Measurements from ENCODE around the gene SPO11.
"Not testable (repeated sequence)": the region's sequence is repeated elsewhere in the genome, so short reads cannot be mapped to it uniquely, and the experiment has no call there.

SPO11 gene

DNA sequence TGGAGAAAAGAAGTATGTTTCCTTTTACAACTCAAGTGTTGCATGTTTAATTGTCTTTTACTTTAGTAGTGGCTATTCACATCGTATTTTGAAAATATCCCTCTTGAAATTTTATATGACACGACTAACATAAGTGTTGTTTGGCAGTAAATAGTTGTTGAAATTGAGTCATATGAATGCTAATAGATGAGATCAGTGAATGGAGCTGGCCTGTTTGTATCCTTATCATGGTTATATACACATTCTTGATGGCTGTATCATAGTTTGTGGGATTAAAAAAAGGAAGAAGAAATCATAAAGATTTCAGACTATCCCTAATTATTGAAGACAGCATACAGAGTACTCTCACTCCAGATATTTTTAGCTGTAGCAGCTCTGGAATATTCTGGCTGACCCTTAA lies 13.2 kb downstream of the SPO11 start:
- DNase-seq = peak; percentile 16

DNA sequence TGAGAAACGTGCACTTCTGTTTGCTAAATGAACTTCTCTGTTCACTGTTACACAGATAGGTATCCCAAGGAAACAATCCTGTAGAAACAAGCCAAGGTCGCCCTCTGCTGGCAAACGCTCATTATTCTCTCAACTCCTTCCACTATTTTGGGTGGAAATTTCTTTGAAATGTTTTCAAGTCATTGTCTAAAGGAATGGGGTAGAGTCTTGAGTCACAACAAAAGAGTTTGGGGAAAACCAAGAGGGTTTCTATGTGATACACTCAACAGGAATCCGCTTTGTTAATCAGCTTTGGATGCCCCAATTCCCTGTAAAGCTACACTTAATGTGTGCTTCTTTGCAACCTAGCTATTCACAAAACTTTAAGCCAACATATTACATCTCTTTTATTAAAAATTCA lies 16.9 kb downstream of the SPO11 start:
- DNase-seq = peak; percentile 73

DNA sequence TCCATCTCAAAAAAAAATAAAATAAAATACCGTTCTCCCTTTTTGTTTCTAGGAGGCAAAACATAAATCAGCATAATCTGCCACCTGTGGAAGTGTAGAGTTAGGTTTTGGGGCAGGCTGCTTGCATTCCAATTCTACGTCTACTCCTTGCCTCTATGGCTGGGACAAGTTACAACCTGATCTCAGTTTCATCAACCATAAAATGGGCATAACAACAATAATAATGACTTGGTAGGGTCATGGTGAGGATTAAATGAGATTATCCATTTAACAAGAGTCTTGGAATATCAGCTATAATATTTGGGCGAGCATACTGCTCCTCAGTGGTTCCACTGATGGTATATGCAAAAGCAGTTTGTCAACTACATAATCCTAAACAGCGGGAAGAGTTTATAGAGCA lies 17.8 kb downstream of the SPO11 start:
- no peak for DNase-seq

DNA sequence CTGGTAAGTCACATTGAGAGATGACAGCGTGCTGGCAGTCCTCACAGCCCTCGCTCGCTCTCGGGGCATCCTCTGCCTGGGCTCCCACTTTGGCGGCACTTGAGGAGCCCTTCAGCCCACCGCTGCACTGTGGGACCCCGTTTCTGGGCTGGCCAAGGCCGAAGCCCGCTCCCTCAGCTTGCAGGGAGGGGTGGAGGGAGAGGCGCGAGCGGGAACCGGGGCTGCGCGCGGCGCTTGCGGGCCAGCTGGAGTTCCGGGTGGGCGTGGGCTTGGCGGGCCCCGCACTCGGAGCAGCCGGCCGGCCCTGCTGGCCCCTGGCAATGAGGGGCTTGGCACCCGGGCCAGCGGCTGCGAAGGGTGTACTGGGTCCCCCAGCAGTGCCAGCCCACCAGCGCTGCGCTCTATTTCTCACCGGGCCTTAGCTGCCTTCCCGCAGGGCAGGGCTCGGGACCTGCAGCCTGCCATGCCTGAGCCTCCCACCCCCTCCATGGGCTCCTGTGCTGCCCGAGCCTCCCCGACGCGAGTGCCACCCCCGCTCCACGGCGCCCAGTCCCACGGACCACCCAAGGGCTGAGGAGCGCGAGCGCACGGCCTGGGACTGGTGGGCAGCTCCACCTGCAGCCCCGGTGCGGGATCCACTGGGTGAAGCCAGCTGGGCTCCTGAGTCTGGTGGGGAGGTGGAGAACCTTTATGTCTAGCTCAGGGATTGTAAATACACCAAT lies 18.8 kb downstream of the SPO11 start:
- DNase-seq = not testable (repeated sequence)

DNA sequence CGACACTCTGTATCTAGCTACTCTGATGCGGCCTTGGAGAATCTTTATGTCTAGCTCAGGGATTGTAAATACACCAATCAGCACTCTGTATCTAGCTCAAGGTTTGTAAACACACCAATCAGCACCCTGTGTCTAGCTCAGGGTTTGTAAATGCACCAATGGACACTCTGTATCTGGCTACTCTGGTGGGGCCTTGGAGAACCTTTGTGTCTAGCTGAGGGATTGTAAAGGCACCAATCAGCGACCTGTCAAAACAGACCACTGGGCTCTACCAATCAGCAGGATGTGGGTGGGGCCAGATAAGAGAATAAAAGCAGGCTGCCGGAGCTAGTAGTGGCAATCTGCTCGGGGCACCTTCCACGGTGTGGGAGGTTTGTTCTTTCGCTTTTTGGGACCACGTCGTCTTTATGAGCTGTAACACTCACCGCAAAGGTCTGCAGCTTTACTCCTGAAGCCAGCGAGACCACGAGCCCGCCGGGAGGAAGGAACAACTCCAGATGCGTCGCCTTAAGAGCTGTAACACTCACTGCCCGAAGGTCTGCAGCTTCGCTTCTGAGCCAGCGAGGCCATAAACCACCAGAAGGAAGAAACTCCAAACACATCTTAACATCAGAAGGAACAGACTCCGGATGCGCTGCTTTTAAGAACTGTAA lies 19.4 kb downstream of the SPO11 start:
- DNase-seq = not testable (repeated sequence)

DNA sequence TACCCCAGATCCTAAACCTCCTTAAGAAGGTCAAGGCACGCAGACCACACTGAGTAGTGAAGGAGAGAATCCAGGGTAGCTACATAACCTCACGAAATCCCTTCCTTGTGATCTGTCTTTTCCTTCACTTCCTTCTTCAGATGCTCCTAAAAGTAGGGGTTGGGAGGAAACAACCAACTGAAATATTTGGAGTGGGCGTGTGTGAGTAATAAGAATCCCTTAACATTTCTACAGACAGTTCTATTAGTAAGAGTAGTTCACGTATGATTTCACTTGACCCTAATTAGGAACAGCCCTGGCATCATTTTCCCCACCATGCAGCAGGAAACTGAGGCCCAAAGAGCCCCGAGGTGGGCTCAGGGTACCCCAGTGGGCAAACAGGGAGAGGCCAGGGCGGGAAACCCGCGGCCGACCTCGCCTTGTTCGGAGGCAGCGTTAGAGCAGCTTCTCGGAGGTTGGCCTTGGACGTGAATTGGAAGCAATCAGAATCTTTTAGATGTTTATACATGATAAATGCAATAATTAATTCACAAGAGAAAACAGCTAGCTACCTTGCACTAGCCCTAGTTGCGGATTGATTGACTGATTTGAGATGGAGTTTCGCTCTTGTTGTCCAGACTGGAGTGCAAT lies 20.6 kb downstream of the SPO11 start:
- DNase-seq = no peak

DNA sequence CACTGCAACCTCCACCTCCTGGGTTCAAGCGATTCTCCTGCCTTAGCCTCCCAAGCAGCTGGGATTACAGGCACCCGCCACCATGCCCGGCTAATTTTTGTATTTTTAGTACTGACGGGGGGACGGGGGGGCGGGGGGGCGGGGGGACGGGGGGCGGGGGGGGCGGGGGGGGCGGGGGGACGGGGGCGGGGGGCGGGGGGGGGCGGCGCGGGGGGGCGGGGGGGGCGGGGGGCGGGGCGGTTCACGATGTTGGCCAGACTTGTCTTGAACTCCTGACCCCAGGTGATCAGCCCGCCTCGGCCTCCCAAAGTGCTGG lies 21.1 kb downstream of the SPO11 start:
- not testable (repeated sequence) for DNase-seq

DNA sequence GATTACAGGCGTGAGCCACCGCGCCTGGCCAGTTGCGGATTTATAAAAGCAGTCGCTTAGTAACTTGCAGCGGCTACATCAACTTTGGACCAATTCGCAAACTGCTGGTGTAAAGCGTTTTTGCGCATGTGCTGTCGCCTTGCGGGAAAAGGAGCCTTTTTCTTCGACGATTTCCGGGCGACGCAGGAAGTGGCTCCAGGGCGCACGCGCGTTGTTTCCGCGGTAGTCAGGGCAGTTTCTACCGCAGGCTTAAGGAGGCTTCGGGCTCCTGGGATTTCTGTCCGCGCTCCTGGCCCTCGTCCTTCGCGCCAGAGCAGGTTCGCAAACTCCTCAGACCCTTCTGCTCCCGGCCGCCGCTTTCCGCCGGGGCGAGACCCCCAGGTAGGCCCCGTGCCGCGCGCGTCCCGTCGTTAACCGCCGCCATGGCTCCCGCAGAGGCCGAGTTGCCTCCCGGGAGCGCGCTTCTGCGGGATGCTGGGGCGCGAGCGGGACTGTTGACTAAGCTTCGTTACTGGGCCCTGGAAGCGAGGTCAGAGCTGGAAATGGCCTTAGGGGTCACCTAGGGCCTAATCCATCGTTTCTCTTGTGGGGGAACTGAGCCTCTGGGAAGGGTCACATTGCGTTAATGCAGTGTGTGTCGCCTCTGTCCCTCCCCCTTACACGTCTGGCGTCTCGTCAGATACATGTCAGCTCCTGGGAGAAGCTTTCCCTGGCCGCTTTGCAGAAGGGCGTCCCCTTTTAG lies 21.6 kb downstream of the SPO11 start, which contains the start of gene RAE1:
Gene RAE1 (plus strand): TSS at position 214 of the 742 bp plus-strand sequence. CDS start 2,784 bp downstream, outside the sequence.
- DNase-seq = peak; percentile 93

DNA sequence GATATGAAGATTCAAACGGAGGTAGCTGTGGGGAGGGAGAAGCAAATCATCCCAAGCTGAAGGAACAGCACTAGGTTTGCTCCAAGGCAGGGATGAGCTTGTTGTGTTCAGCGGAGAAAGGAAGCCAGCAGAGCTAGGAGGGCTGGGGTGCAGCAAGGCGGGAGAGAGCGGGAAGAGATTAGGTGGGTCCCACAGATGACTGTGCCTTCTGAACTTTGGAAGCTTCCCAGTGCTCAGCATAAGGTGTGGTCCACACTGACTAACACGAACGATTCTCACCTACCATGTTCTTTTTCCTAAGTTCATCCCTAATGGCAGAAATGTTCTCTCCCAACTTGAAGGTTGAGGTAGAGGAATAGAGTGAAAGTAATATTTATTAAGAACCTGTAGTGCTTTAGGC lies 22.7 kb downstream of the SPO11 start:
- DNase-seq = no peak

DNA sequence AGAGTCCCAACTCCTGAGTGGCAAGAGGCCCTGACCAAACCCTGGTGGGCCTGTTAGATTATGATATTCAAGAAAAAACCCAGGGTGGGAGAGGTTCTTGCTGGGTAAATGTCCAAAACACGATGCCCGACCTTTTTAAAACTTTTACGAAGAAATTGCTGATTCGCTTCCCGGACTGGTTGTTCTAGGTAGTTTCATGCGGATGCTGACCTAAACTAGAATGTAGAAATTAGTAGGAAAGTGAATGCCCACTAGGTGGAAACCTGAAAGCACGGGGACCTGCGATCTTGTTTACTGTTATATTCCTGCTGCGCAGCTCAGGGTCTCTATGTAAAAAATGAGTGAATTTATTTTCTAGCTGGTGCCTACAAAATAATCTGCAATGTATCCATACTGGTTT lies 23.7 kb downstream of the SPO11 start:
- no peak for DNase-seq

DNA sequence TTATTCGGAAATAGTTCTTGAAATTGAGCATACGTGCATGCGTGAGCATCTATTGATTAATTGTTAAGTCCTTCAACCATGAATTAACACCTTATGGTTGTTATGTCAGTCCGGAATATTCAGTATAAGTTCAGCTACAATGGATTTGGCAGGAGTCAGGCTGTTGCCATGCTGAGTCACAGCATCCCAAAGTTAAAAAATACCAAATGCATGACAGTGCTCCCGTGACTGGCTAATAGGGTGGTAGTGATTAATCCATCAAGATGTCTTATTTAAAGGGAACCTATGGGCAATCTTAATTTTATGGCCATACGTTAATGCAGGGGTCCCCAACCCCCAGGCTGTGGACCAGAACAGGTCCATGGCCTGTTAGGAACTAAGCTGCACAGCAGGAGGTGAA lies 31.9 kb downstream of the SPO11 start:
- peak; percentile 84 for DNase-seq

DNA sequence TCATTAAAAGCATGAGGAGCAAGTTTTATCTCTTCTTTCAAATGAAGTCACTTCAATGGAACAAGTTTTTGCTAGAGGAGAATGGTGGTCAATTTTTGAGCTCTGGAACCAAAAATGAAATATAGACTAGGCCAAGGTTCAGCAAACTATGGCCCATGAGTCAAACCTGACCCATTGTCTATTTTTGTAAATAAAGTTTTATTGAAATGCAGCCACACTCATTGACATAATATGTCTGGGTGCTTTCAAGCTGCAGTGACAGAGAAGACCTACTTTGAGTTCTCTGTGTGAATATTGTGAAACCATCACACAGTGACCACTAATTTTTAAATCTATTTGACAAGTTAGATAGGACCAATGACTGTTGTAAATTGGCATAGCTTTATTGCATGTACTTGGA lies 34.8 kb downstream of the SPO11 start:
- no peak for DNase-seq

DNA sequence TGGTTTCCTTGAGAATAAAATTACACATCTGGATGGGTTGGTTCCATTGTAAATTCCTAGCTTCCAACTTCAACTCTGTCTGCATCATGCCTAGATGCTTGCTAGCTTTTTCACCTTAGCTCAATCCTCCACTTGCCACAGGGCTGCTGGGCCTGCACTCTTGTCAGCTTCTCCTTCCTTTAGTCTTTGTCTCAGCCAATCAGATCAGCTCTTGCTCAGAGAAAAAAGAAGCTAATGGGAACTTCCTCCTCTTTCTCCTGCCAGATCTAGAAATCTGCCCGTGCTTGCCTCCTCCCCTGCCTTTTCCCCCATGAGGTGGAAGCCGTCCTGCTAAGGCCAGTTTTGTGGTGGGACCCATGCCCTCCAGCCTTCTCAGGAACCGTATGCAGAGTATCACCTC lies 40.0 kb downstream of the SPO11 start:
- no peak for DNase-seq

DNA sequence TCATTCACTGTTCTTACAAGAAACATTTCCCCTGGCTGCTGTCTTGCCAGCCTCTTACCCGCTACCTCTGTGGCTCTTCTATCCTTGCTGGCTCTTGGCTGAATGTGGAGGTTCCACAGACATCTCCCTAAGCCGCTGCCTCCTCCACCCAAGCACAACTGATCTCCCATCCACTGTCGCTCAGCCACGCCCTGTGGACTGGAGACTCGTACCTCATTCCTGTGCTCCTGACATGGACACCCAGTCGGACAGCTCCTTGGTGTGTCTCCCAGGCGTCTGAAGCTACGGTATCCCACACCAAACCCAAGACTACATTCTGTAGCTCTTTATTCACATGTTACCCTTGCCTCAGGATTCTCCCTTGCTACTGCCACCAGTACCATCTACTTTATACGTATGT lies 40.7 kb downstream of the SPO11 start:
- no peak for DNase-seq

DNA sequence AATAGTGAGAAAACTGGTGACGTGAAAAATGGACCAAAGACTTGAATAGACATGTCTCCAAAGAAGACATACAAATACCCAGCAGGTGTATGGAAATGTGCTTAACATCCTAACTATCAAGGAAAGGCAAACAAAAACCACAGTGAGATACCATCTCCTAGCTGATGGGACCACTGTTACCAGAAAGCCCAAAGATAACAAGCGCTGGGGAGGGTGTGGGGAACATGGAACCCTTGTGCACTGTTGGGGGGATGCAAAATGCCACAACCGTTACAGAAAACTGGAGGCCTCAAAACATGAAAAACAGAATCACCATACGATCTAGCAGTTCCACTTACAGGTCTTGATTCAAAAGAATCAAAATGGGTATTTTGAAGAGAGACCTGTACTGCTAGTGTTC lies 41.8 kb downstream of the SPO11 start:
- no peak for DNase-seq

DNA sequence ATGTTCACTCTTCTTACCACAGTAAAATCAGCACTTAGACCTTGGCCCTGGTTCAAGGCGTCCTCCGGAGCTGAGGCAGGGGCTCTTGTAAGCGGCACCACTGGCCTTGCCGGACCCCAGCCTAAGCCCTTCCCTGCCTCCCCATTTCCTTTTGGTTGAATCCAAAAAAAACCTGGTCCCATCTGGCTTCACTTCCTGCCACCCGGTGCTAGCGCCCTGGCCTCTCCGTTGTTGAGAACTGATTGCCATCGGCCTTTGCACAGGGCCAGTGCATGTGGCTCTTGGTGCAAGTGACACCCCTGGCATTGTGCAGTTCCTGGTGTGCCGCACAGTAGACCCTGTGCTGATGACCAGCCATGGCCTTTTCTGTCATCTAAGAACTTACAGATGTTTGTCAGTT lies 42.6 kb downstream of the SPO11 start:
- no peak for DNase-seq

DNA sequence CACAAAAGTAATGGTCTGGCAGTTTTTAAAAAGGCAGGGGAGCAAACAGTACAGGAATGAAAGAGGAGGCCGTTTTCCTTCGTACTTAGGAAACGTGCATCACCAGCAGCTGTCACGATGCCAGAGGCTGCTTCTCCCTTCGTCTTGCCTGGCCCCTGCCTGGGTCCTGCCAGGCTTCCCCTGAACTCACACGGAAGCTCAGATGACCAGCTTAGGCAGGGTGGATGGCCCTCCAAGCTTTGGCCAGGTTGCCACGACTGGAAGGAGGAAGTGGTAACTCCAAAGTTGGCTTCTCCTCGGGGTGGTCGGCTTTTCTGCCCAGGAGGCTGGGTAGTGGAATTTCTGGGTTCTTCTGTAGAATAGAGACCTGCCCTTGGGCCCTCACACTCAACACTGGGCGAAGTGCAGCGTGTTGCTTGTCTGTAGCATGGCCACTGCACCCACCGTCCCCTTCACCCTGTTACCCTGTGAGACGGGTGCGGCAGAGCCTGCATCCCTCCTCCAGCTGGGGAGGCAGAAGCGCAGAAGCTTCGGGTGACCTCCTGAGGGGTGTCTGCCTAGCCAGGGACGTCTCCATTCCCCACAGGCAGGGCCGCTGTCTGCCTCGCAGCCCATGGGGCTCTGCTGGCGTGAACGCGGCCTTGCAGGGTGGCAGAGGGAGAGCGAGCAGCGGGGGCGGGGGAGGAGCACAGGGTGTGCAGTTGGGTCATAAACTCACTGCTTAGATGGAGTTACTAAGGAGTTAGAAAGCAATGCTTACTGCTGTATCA lies 43.2 kb downstream of the SPO11 start:
- DNase-seq = no peak

DNA sequence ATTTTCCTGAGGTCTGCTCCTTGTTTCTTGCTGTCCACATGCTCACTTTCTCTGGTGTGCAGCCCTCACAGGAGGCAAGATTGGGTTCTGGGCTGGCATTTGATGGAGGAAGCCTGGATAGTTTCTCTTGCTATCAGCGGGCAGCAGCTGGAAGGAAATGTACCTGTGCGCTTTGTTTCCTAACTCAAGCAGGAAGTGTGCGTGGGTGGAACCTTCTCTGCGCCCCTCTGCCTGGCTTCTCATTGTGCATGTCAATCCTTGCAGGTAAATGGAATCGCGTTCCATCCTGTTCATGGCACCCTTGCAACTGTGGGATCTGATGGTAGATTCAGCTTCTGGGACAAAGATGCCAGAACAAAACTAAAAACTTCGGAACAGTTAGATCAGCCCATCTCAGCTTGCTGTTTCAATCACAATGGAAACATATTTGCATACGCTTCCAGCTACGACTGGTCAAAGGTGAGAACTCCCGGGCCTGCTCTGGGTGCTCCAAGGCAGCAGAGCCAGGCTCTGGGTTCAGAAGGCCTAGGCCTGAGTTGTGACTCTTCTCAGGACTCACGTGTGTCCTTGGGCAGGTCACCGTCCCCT lies 44.8 kb downstream of the SPO11 start:
- no peak for DNase-seq

DNA sequence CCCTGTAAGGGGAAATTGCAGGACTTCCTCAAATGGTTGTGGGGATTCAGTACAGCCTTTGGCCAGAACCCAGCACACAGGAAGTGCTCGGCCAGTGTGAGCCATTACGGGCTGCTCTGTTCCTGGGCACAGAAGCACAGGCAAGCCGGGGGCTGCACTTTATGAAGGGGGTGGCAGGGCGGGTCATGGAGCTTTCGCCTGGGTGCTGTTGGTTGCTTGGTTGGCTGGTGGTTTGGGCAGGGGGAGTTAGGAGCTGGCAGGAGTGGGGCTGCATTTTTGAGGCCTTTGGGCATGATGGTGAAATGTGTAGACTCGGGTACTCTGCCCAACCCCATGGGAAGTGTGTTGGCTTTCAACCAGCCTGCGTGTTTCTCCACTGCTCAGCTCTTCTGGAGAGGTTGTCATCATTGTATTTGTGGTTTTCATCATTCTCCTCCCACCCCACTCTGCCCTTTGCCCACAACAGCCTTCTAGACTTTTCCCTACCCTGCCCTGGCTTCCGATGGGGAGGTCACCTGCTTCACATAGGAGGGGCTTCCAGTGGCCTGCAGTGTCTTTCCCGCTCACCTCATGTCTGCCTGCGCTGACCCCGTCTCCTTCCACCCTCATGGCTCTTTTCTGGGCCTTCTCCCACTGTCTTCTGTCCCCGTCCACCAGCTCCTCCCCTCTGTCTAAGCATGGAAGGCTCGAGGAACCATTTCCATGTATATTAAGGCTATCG lies 45.5 kb downstream of the SPO11 start:
- no peak for DNase-seq

DNA sequence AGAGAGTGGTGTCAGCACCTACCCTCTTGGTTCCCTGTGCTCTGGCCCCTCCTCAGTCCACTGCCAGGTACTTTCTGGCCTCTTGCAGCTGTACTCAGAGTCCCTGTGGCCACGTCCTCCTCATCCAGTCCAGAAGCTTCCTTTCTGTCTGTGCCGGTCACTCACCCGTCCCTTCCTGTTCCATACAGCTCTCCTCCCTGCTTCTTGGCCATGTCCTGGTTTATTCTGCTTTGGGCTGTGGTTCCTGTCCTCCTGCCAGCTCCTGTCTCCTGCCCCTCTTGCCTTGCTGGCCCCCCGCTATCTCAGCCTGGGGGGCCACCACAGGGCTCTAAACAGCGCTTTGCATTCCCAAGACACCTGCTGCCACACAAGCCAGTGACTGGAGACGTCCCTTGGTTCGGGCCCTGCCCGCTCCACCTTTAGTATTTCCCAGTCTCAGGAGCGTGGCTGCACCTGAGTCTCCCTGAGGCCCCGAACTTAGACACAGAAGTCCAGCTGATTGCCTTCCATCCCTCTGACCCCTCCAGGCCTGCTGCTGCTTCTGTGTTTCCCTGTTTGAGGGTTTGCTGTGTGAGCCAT lies 46.1 kb downstream of the SPO11 start:
- DNase-seq = no peak

DNA sequence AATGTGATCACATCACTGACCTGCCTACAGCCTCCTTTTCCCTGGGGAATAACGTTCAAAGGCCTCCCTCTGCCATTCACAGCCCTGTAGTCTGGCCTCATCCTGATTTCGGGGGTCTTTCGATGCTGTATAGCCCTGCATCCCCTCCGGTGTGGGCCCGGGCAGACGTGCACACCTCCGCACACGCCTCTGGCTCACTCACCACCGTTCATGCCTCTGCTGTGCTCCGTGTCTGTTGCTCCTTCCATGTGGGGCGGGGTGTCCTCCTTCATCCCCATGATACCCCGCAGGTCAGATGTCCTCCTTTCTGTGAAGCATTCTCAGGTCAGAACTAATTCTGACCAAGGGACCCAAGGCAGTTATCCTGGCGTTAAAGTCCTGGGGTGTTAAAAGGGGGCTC lies 47.7 kb downstream of the SPO11 start:
- no peak for DNase-seq
